ENCODE results near the gene PAQR3. TPM values are rescaled to one million over a fixed set of nuclear protein-coding genes. Genes with fewer than 3 reads are reported as not detected.
A peak's percentile ranks its signal among the peaks of the same experiment; 100 is the strongest.

Gene PAQR3
- total and polyA plus RNA-seq, 2 experiments from 2014 or later = 17.3 to 17.8 TPM

GRCh38 chr4:78940752-78941151 lies 1.5 kb upstream of the PAQR3 start:
- no peak overlapping the region for H3K4me3 ChIP-seq
- no peak for TF ChIP-seq CTCF (IDR thresholded peaks at IDR 0.05; ENCODE audit: low read depth, low read length)
- H3K4me1 ChIP-seq (ENCODE audit: low read depth) = peaks cover 6% of the 10 kb centered on the region
- DNase-seq (ENCODE audit: low read depth in 1 of 2, low spot score in 1 of 2) = no peak
- H3K36me3 ChIP-seq = no peaks in the 10 kb centered on the region
- H3K27ac ChIP-seq = no peak overlapping the region
- H3K27me3 ChIP-seq = no peaks in the 10 kb centered on the region
- no peaks in the 10 kb centered on the region for H3K9me3 ChIP-seq (ENCODE audit: low read depth)

GRCh38 chr4:78939667-78940008 lies 400 bp upstream of the PAQR3 start:
- H3K27ac ChIP-seq = no peak overlapping the region
- no peaks in the 10 kb centered on the region for H3K36me3 ChIP-seq
- no peaks in the 10 kb centered on the region for H3K27me3 ChIP-seq
- TF ChIP-seq CTCF (IDR thresholded peaks at IDR 0.05; ENCODE audit: low read depth, low read length) = no peak
- peaks cover 6% of the 10 kb centered on the region for H3K4me1 ChIP-seq (ENCODE audit: low read depth)
- peak overlapping the region; percentile 48 for H3K4me3 ChIP-seq
- no peak for DNase-seq (ENCODE audit: low read depth in 1 of 2, low spot score in 1 of 2)
- no peaks in the 10 kb centered on the region for H3K9me3 ChIP-seq (ENCODE audit: low read depth)

- H3K27me3 ChIP-seq = no peaks in the 10 kb centered on the region
- H3K4me3 ChIP-seq = peak overlapping the region; percentile 48
- DNase-seq (ENCODE audit: low read depth in 1 of 2, low spot score in 1 of 2) = no peak
- TF ChIP-seq CTCF (IDR thresholded peaks at IDR 0.05; ENCODE audit: low read depth, low read length) = no peak
- H3K9me3 ChIP-seq (ENCODE audit: low read depth) = no peaks in the 10 kb centered on the region
- H3K36me3 ChIP-seq = no peaks in the 10 kb centered on the region
- peaks cover 6% of the 10 kb centered on the region for H3K4me1 ChIP-seq (ENCODE audit: low read depth)
- no peak overlapping the region for H3K27ac ChIP-seq
These were observed 767 bp downstream of the PAQR3 start for GRCh38 chr4:78938474-78938867.

GRCh38 chr4:78937837-78938236 lies 1.4 kb downstream of the PAQR3 start:
- Histone ChIP-seq H3K36me3 (no peaks in the 10 kb centered on the region), H3K9me3 (ENCODE audit: low read depth) (no peaks in the 10 kb centered on the region), H3K27me3 (no peaks in the 10 kb centered on the region), H3K27ac (no peak overlapping the region), H3K4me1 (ENCODE audit: low read depth) (peaks cover 6% of the 10 kb centered on the region), H3K4me3 (peak overlapping the region; percentile 48)
- no peak for TF ChIP-seq CTCF (IDR thresholded peaks at IDR 0.05; ENCODE audit: low read depth, low read length)
- no peak for DNase-seq (ENCODE audit: low read depth in 1 of 2, low spot score in 1 of 2)

GRCh38 chr4:78936989-78937388 lies 2.2 kb downstream of the PAQR3 start:
- Histone ChIP-seq H3K36me3 (no peaks in the 10 kb centered on the region), H3K9me3 (ENCODE audit: low read depth) (no peaks in the 10 kb centered on the region), H3K27me3 (no peaks in the 10 kb centered on the region), H3K4me3 (no peak overlapping the region), H3K4me1 (ENCODE audit: low read depth) (peaks cover 6% of the 10 kb centered on the region), H3K27ac (no peak overlapping the region)
- no peak for TF ChIP-seq CTCF (IDR thresholded peaks at IDR 0.05; ENCODE audit: low read depth, low read length)
- DNase-seq (ENCODE audit: low read depth in 1 of 2, low spot score in 1 of 2) = no peak
